HG03354 (cell line): Measurements from ENCODE around the gene SLC22A4.

Source experiments
- ATAC-seq: cut with Tn5 transposase; IDR thresholded peaks from one replicate; pipeline ENCODE4 v1.9.1; 2021; ENCODE audit warnings: mild to moderate bottlenecking; ENCODE audit not compliant: unreplicated experiment, poor library complexity, severe bottlenecking

The SLC22A4 gene

GRCh38 chr5:132295505-132296411 is 1.6 kb downstream of the SLC22A4 start:
- no peak for ATAC-seq

- ATAC-seq, result no peak
Observed at GRCh38 chr5:132296412-132297016, 2.3 kb downstream of the SLC22A4 start.

- no peak for ATAC-seq
Observed at GRCh38 chr5:132297211-132297940, 3.2 kb downstream of the SLC22A4 start.

GRCh38 chr5:132298298-132299212 is 4.4 kb downstream of the SLC22A4 start:
- ATAC-seq, result no peak

- no peak for ATAC-seq
Observed at GRCh38 chr5:132299917-132300316, 5.7 kb downstream of the SLC22A4 start.

- ATAC-seq, result no peak
Observed at GRCh38 chr5:132300577-132301343, 6.6 kb downstream of the SLC22A4 start.

- ATAC-seq, result no peak
Observed at GRCh38 chr5:132301344-132302271, 7.4 kb downstream of the SLC22A4 start.

GRCh38 chr5:132302413-132302812 is 8.2 kb downstream of the SLC22A4 start:
- ATAC-seq, result no peak

GRCh38 chr5:132303589-132303988 is 9.4 kb downstream of the SLC22A4 start:
- no peak for ATAC-seq

GRCh38 chr5:132305420-132305819 is 11.2 kb downstream of the SLC22A4 start:
- no peak for ATAC-seq

- ATAC-seq, result no peak
Observed at GRCh38 chr5:132308701-132309100, 14.5 kb downstream of the SLC22A4 start.

- ATAC-seq, result no peak
Observed at GRCh38 chr5:132309679-132310078, 15.5 kb downstream of the SLC22A4 start.

GRCh38 chr5:132310141-132310834 is 16.1 kb downstream of the SLC22A4 start:
- ATAC-seq, result no peak

GRCh38 chr5:132313366-132313765 is 19.2 kb downstream of the SLC22A4 start:
- ATAC-seq, result no peak

- no peak for ATAC-seq
Observed at GRCh38 chr5:132313961-132314432, 19.8 kb downstream of the SLC22A4 start.

GRCh38 chr5:132315529-132316067 is 21.4 kb downstream of the SLC22A4 start:
- ATAC-seq, result no peak

- ATAC-seq, result no peak
Observed at GRCh38 chr5:132319975-132320374, 25.8 kb downstream of the SLC22A4 start.
